PC-3 (cell line): ENCODE results near the gene GUCA2B. TPM values are rescaled to one million over a fixed set of nuclear protein-coding genes. Genes with fewer than 3 reads are reported as not detected.
A peak's percentile ranks its signal among the peaks of the same experiment; 100 is the strongest.

Experiments
- ATAC-seq: fragments of 200-7000 bp; cut with Tn5 transposase; 2 replicates; pipeline ENCODE4 v1.9.1; 2020; ENCODE audit warnings: mild to moderate bottlenecking, moderate library complexity
- BruUV-seq: library from RNA; stranded (reverse); fragments of 400-500 nt; replicated peaks from 2 replicates; lab custom pipeline; 2021; lab: Mats Ljungman, UMichigan
- CTCF ChIA-PET: fragments of 300-600 bp; sonication (Branson Sonifier 250); formaldehyde crosslinking; loops from one replicate; lab custom pipeline; 2022; ENCODE audit warnings: antibody characterized with exemption; lab: Charles Lee
- POLR2A ChIA-PET: fragments of 300-600 bp; sonication (Branson Sonifier 250); formaldehyde crosslinking; loops from one replicate; lab custom pipeline; 2022; ENCODE audit warnings: antibody characterized with exemption; ENCODE audit not compliant: unreplicated experiment; lab: Charles Lee
- DNase-seq: peaks from one replicate; pipeline ENCODE4 v3.0.0-alpha.2; 2015
- H2AFZ ChIP-seq: fragments of 300-600 bp; sonication (generic); 2 replicates; pipeline ENCODE4 v1.6.0; 2016; ENCODE audit warnings: antibody characterized with exemption, low read length
- H3F3A ChIP-seq: fragments of 300-600 bp; sonication (generic); one replicate; pipeline ENCODE4 v1.6.0; 2017; ENCODE audit warnings: antibody characterized with exemption, low read length, control low read depth, mild to moderate bottlenecking; ENCODE audit not compliant: unreplicated experiment
- H3K27ac ChIP-seq: fragments of 300-600 bp; sonication (generic); 2 replicates; pipeline ENCODE4 v1.5.1; 2016; ENCODE audit warnings: mild to moderate bottlenecking, low read length
- H3K27me3 ChIP-seq: fragments of 300-600 bp; sonication (generic); 2 replicates; pipeline ENCODE4 v1.6.1; 2016; ENCODE audit warnings: low read length, mixed read lengths
- H3K36me3 ChIP-seq: fragments of 300-600 bp; sonication (generic); 2 replicates; pipeline ENCODE4 v1.6.1; 2016; ENCODE audit warnings: low read depth, mixed run types, low read length, mixed read lengths
- H3K4me1 ChIP-seq: fragments of 300-600 bp; sonication (generic); 2 replicates; pipeline ENCODE4 v1.5.1; 2016; ENCODE audit warnings: low read length; ENCODE audit not compliant: insufficient read depth
- H3K4me2 ChIP-seq: fragments of 300-600 bp; sonication (generic); 2 replicates; pipeline ENCODE4 v1.6.0; 2016; ENCODE audit warnings: low read length
- H3K4me3 ChIP-seq: fragments of 300-600 bp; sonication (generic); 2 replicates; pipeline ENCODE4 v1.5.1; 2016; ENCODE audit warnings: mild to moderate bottlenecking, low read length, mixed read lengths
- H3K79me2 ChIP-seq: fragments of 300-600 bp; sonication (generic); 2 replicates; pipeline ENCODE4 v1.6.1; 2017; ENCODE audit warnings: low read length, mixed read lengths
- H3K9ac ChIP-seq: fragments of 300-600 bp; sonication (generic); 2 replicates; pipeline ENCODE4 v1.6.0; 2016; ENCODE audit warnings: mild to moderate bottlenecking, low read length
- H3K9me2 ChIP-seq: fragments of 300-600 bp; sonication (generic); replicated peaks from 2 replicates; pipeline ENCODE4 v1.6.1; 2016; ENCODE audit warnings: mixed run types, low read length, mixed read lengths
- H3K9me3 ChIP-seq: fragments of 300-600 bp; sonication (generic); 2 replicates; pipeline ENCODE4 v1.6.1; 2016; ENCODE audit warnings: low read length, mixed read lengths
- H4K20me1 ChIP-seq: fragments of 300-600 bp; sonication (generic); 2 replicates; pipeline ENCODE4 v1.6.1; 2016; ENCODE audit warnings: low read length, mixed read lengths
- CTCF ChIP-seq: fragments of 300-600 bp; sonication (generic); conservative IDR thresholded peaks from 2 replicates; pipeline ENCODE4 v1.5.1; 2017; ENCODE audit warnings: antibody characterized with exemption, low read depth, mild to moderate bottlenecking, low read length
- EZH2 ChIP-seq: fragments of 300-600 bp; sonication (generic); IDR thresholded peaks from one replicate; pipeline ENCODE4 v1.6.1; 2017; ENCODE audit warnings: antibody characterized with exemption, mild to moderate bottlenecking, low read length; ENCODE audit not compliant: unreplicated experiment
- EZH2phosphoT487 ChIP-seq: fragments of 300-600 bp; sonication (generic); IDR thresholded peaks from 2 replicates; pipeline ENCODE4 v1.6.1; 2018; ENCODE audit warnings: mild to moderate bottlenecking, antibody characterized with exemption, low read length, borderline replicate concordance
- intact Hi-C: fragments of 100-400 bp; cut with micrococcal nuclease; formaldehyde crosslinking; loops from 2 replicates; pipeline ENCODE4 v1.9.0; 2023
- total RNA-seq: library from RNA; depleted of rRNA; stranded (reverse); fragments of >200 nt; gene quantifications from 2 replicates; pipeline ENCODE4 v1.2.3, GENCODE V29; 2014

The GUCA2B gene
- total RNA-seq, 1 experiment from 2014 or later, result not detected

- ChIA-PET CTCF (interaction anchor here (1.0 kb wide), 1 partner anchor 25 kb away, joined by 8 read pairs; no protein-coding TSS in a partner anchor), POLR2A (no interaction called here)
- no peak for ATAC-seq
- BruUV-seq, result no TSS peak
- Histone ChIP-seq H2AFZ (no peak overlapping the region), H3K9me2 (no peaks in the 10 kb centered on the region), H3K79me2 (no peaks in the 10 kb centered on the region), H3K4me1 (peaks cover 16% of the 10 kb centered on the region), H4K20me1 (no peaks in the 10 kb centered on the region), H3K9ac (no peak overlapping the region), H3K4me2 (no peak overlapping the region), H3K36me3 (no peaks in the 10 kb centered on the region), H3F3A (no peaks in the 10 kb centered on the region), H3K27ac (no peak overlapping the region), H3K9me3 (no peaks in the 10 kb centered on the region), H3K4me3 (no peak overlapping the region), H3K27me3 (no peaks in the 10 kb centered on the region)
- intact Hi-C loops, result loop anchor here (5.0 kb wide), 1 partner anchor 189 kb away; the partner anchor contains the start of gene FOXJ3
- no peak for TF ChIP-seq CTCF
- DNase-seq, result no peak
Observed at GRCh38 chr1:42148166-42148565, 5.0 kb upstream of the GUCA2B start.

GRCh38 chr1:42150651-42151050, 2.6 kb upstream of the GUCA2B start:
- peaks cover 16% of the 10 kb centered on the region for H3K4me1 ChIP-seq
- DNase-seq, result no peak
- CTCF ChIA-PET, result no interaction called here
- H3K4me2 ChIP-seq, result no peak overlapping the region
- no peaks in the 10 kb centered on the region for H3F3A ChIP-seq
- H3K9me3 ChIP-seq, result no peaks in the 10 kb centered on the region
- no peak overlapping the region for H2AFZ ChIP-seq
- H3K27ac ChIP-seq, result no peak overlapping the region
- BruUV-seq, result no TSS peak
- H3K27me3 ChIP-seq, result no peaks in the 10 kb centered on the region
- no peak overlapping the region for H3K9ac ChIP-seq
- H3K9me2 ChIP-seq, result no peaks in the 10 kb centered on the region
- no peaks in the 10 kb centered on the region for H3K79me2 ChIP-seq
- POLR2A ChIA-PET, result no interaction called here
- intact Hi-C loops, result no loop called here
- H3K4me3 ChIP-seq, result no peak overlapping the region
- no peak for ATAC-seq
- no peaks in the 10 kb centered on the region for H4K20me1 ChIP-seq
- H3K36me3 ChIP-seq, result no peaks in the 10 kb centered on the region
- no peak for TF ChIP-seq EZH2phosphoT487
- no peak for TF ChIP-seq CTCF
- no peak for TF ChIP-seq EZH2

GRCh38 chr1:42152119-42152518, 1.1 kb upstream of the GUCA2B start:
- intact Hi-C loops, result no loop called here
- Histone ChIP-seq H2AFZ (no peak overlapping the region), H3K27me3 (no peaks in the 10 kb centered on the region), H3F3A (no peaks in the 10 kb centered on the region), H3K9me2 (no peaks in the 10 kb centered on the region), H3K9ac (no peak overlapping the region), H3K4me1 (peaks cover 14% of the 10 kb centered on the region), H3K4me3 (no peak overlapping the region), H3K36me3 (no peaks in the 10 kb centered on the region), H3K4me2 (no peak overlapping the region), H4K20me1 (no peaks in the 10 kb centered on the region), H3K27ac (no peak overlapping the region), H3K9me3 (no peaks in the 10 kb centered on the region), H3K79me2 (no peaks in the 10 kb centered on the region)
- TF ChIP-seq CTCF, result no peak
- TF ChIP-seq EZH2phosphoT487, result no peak
- no peak for TF ChIP-seq EZH2
- ChIA-PET POLR2A (no interaction called here), CTCF (interaction anchor here (0.5 to 1.0 kb wide), 2 partner anchors 14 to 21 kb away, joined by 3 to 5 read pairs; no protein-coding TSS in a partner anchor)
- DNase-seq (peak; percentile 64), ATAC-seq (peak; percentile 79)
- no TSS peak for BruUV-seq
